Stimulated activated CD8-positive, alpha-beta memory T cell treated with anti-CD3 and anti-CD28 coated beads, Interleukin-12 subunit alpha, Interleukin-12 subunit beta, amount 100 ng/mL, for 24 hours (primary cell): Measurements from ENCODE around the gene KRTDAP.
A peak's percentile ranks its signal among the peaks of the same experiment; 100 is the strongest.
"Not testable (repeated sequence)": the region's sequence is repeated elsewhere in the genome, so short reads cannot be mapped to it uniquely, and the experiment has no call there.

Experiments used
- DNase-seq: peaks from one replicate; pipeline ENCODE4 v3.0.0-alpha.2; 2020; ENCODE audit errors: extremely low read depth

The KRTDAP gene

GRCh38 chr19:35484252-35485036 is 5.8 kb downstream of the KRTDAP start:
- DNase-seq = no peak

GRCh38 chr19:35483089-35483488 is 7.2 kb downstream of the KRTDAP start:
- DNase-seq = no peak

- no peak for DNase-seq
Measured at GRCh38 chr19:35478794-35479677, 11.2 kb downstream of the KRTDAP start.

- no peak for DNase-seq
Measured at GRCh38 chr19:35476149-35476548, 14.1 kb downstream of the KRTDAP start.

- not testable (repeated sequence) for DNase-seq
Measured at GRCh38 chr19:35474594-35474993, 15.7 kb downstream of the KRTDAP start.

GRCh38 chr19:35474104-35474503 is 16.2 kb downstream of the KRTDAP start:
- no peak for DNase-seq

GRCh38 chr19:35471946-35472345 is 18.3 kb downstream of the KRTDAP start:
- DNase-seq = no peak

- DNase-seq = not testable (repeated sequence)
Measured at GRCh38 chr19:35471075-35471474, 19.2 kb downstream of the KRTDAP start.

- no peak for DNase-seq
Measured at GRCh38 chr19:35470128-35470527, 20.1 kb downstream of the KRTDAP start.

- peak; percentile 17 for DNase-seq
Measured at GRCh38 chr19:35468637-35469036, 21.6 kb downstream of the KRTDAP start.

GRCh38 chr19:35466259-35466658 is 24.0 kb downstream of the KRTDAP start:
- no peak for DNase-seq

- DNase-seq = not testable (repeated sequence)
Measured at GRCh38 chr19:35462956-35463355, 27.3 kb downstream of the KRTDAP start.

- DNase-seq = no peak
Measured at GRCh38 chr19:35462476-35462953, 27.7 kb downstream of the KRTDAP start.

- not testable (repeated sequence) for DNase-seq
Measured at GRCh38 chr19:35461788-35462187, 28.5 kb downstream of the KRTDAP start.

- DNase-seq = no peak
Measured at GRCh38 chr19:35461060-35461459, 29.2 kb downstream of the KRTDAP start.

GRCh38 chr19:35460608-35461007 is 29.7 kb downstream of the KRTDAP start:
- no peak for DNase-seq

GRCh38 chr19:35459414-35460082 is 30.7 kb downstream of the KRTDAP start:
- DNase-seq = no peak

GRCh38 chr19:35458731-35459391 is 31.4 kb downstream of the KRTDAP start:
- DNase-seq = no peak

GRCh38 chr19:35458192-35458591 is 32.1 kb downstream of the KRTDAP start:
- no peak for DNase-seq

- DNase-seq = no peak
Measured at GRCh38 chr19:35457173-35457572, 33.1 kb downstream of the KRTDAP start.

- DNase-seq = no peak
Measured at GRCh38 chr19:35455616-35456201, 34.6 kb downstream of the KRTDAP start.
